Measurements from ENCODE around the gene HPS4.
"Not testable (repeated sequence)": the region's sequence is repeated elsewhere in the genome, so short reads cannot be mapped to it uniquely, and the experiment has no call there.

Gene HPS4

GRCh38 chr22:26483439-26484359, at the start of gene HPS4, which contains the start of gene SRRD:
TSS of gene HPS4 (minus strand) at chr22:26483783. CDS start at chr22:26481762, 2,021 bp downstream.
TSS of gene SRRD (plus strand) at chr22:26483877. CDS start at chr22:26483891, 14 bp downstream.
- peaks cover 52% of the 10 kb centered on the region for H3K36me3 ChIP-seq (ENCODE audit: control insufficient read depth, insufficient read depth, low read length)
- H3K27ac ChIP-seq (ENCODE audit: low read depth, low read length): peak within 1 kb of the TSS; percentile 99
- H3K9me3 ChIP-seq (ENCODE audit: control insufficient read depth, insufficient read depth, low read length): no peaks in the 10 kb centered on the region
- no peaks in the 10 kb centered on the region for H3K27me3 ChIP-seq (ENCODE audit: control insufficient read depth, insufficient read depth, low read length)
- H3K4me1 ChIP-seq (ENCODE audit: control insufficient read depth, insufficient read depth, low read length): peaks cover 23% of the 10 kb centered on the region
- peak within 1 kb of the TSS; percentile 90 for H3K9ac ChIP-seq (ENCODE audit: low read depth, low read length)
- H3K4me3 ChIP-seq (ENCODE audit: low read depth, low read length): peak within 1 kb of the TSS; percentile 98

- Histone ChIP-seq H3K9ac (ENCODE audit: low read depth, low read length) (no peak overlapping the region), H3K27ac (ENCODE audit: low read depth, low read length) (no peak overlapping the region), H3K4me1 (ENCODE audit: control insufficient read depth, insufficient read depth, low read length) (no peaks in the 10 kb centered on the region), H3K36me3 (ENCODE audit: control insufficient read depth, insufficient read depth, low read length) (peaks cover 96% of the 10 kb centered on the region), H3K4me3 (ENCODE audit: low read depth, low read length) (no peak overlapping the region), H3K9me3 (ENCODE audit: control insufficient read depth, insufficient read depth, low read length) (no peaks in the 10 kb centered on the region), H3K27me3 (ENCODE audit: control insufficient read depth, insufficient read depth, low read length) (no peaks in the 10 kb centered on the region)
Measured at GRCh38 chr22:26529345-26529744, 45.8 kb upstream of the HPS4 start.

- H3K27ac ChIP-seq (ENCODE audit: low read depth, low read length); H3K27me3 ChIP-seq (ENCODE audit: control insufficient read depth, insufficient read depth, low read length); H3K4me1 ChIP-seq (ENCODE audit: control insufficient read depth, insufficient read depth, low read length); H3K9ac ChIP-seq (ENCODE audit: low read depth, low read length); H3K9me3 ChIP-seq (ENCODE audit: control insufficient read depth, insufficient read depth, low read length); H3K4me3 ChIP-seq (ENCODE audit: low read depth, low read length): not testable (repeated sequence)
- H3K36me3 ChIP-seq (ENCODE audit: control insufficient read depth, insufficient read depth, low read length): peaks cover 95% of the 10 kb centered on the region
Measured at GRCh38 chr22:26528518-26528917, 44.9 kb upstream of the HPS4 start.

- Histone ChIP-seq H3K9me3 (ENCODE audit: control insufficient read depth, insufficient read depth, low read length) (no peaks in the 10 kb centered on the region), H3K4me1 (ENCODE audit: control insufficient read depth, insufficient read depth, low read length) (no peaks in the 10 kb centered on the region), H3K36me3 (ENCODE audit: control insufficient read depth, insufficient read depth, low read length) (peaks cover 88% of the 10 kb centered on the region), H3K9ac (ENCODE audit: low read depth, low read length) (no peak overlapping the region), H3K27ac (ENCODE audit: low read depth, low read length) (no peak overlapping the region), H3K27me3 (ENCODE audit: control insufficient read depth, insufficient read depth, low read length) (no peaks in the 10 kb centered on the region), H3K4me3 (ENCODE audit: low read depth, low read length) (no peak overlapping the region)
Measured at GRCh38 chr22:26527574-26528465, 44.2 kb upstream of the HPS4 start.

- H3K9me3 ChIP-seq (ENCODE audit: control insufficient read depth, insufficient read depth, low read length): no peaks in the 10 kb centered on the region
- no peaks in the 10 kb centered on the region for H3K4me1 ChIP-seq (ENCODE audit: control insufficient read depth, insufficient read depth, low read length)
- no peak overlapping the region for H3K9ac ChIP-seq (ENCODE audit: low read depth, low read length)
- no peak overlapping the region for H3K4me3 ChIP-seq (ENCODE audit: low read depth, low read length)
- H3K27ac ChIP-seq (ENCODE audit: low read depth, low read length): no peak overlapping the region
- peaks cover 82% of the 10 kb centered on the region for H3K36me3 ChIP-seq (ENCODE audit: control insufficient read depth, insufficient read depth, low read length)
- no peaks in the 10 kb centered on the region for H3K27me3 ChIP-seq (ENCODE audit: control insufficient read depth, insufficient read depth, low read length)
Measured at GRCh38 chr22:26527167-26527566, 43.6 kb upstream of the HPS4 start.

- H3K27ac ChIP-seq (ENCODE audit: low read depth, low read length): no peak overlapping the region
- no peaks in the 10 kb centered on the region for H3K4me1 ChIP-seq (ENCODE audit: control insufficient read depth, insufficient read depth, low read length)
- H3K36me3 ChIP-seq (ENCODE audit: control insufficient read depth, insufficient read depth, low read length): peaks cover 70% of the 10 kb centered on the region
- H3K9ac ChIP-seq (ENCODE audit: low read depth, low read length): no peak overlapping the region
- no peak overlapping the region for H3K4me3 ChIP-seq (ENCODE audit: low read depth, low read length)
- H3K27me3 ChIP-seq (ENCODE audit: control insufficient read depth, insufficient read depth, low read length): no peaks in the 10 kb centered on the region
- no peaks in the 10 kb centered on the region for H3K9me3 ChIP-seq (ENCODE audit: control insufficient read depth, insufficient read depth, low read length)
Measured at GRCh38 chr22:26525946-26526564, 42.5 kb upstream of the HPS4 start.

- Histone ChIP-seq H3K9me3 (ENCODE audit: control insufficient read depth, insufficient read depth, low read length) (no peaks in the 10 kb centered on the region), H3K4me3 (ENCODE audit: low read depth, low read length) (no peak overlapping the region), H3K4me1 (ENCODE audit: control insufficient read depth, insufficient read depth, low read length) (no peaks in the 10 kb centered on the region), H3K36me3 (ENCODE audit: control insufficient read depth, insufficient read depth, low read length) (peaks cover 59% of the 10 kb centered on the region), H3K9ac (ENCODE audit: low read depth, low read length) (no peak overlapping the region), H3K27me3 (ENCODE audit: control insufficient read depth, insufficient read depth, low read length) (no peaks in the 10 kb centered on the region), H3K27ac (ENCODE audit: low read depth, low read length) (no peak overlapping the region)
Measured at GRCh38 chr22:26524870-26525269, 41.3 kb upstream of the HPS4 start.

- Histone ChIP-seq H3K27ac (ENCODE audit: low read depth, low read length) (no peak overlapping the region), H3K9me3 (ENCODE audit: control insufficient read depth, insufficient read depth, low read length) (no peaks in the 10 kb centered on the region), H3K9ac (ENCODE audit: low read depth, low read length) (no peak overlapping the region), H3K27me3 (ENCODE audit: control insufficient read depth, insufficient read depth, low read length) (no peaks in the 10 kb centered on the region), H3K4me1 (ENCODE audit: control insufficient read depth, insufficient read depth, low read length) (no peaks in the 10 kb centered on the region), H3K36me3 (ENCODE audit: control insufficient read depth, insufficient read depth, low read length) (peaks cover 39% of the 10 kb centered on the region), H3K4me3 (ENCODE audit: low read depth, low read length) (no peak overlapping the region)
Measured at GRCh38 chr22:26522592-26522991, 39.0 kb upstream of the HPS4 start.

GRCh38 chr22:26522012-26522411, 38.4 kb upstream of the HPS4 start:
- peaks cover 33% of the 10 kb centered on the region for H3K36me3 ChIP-seq (ENCODE audit: control insufficient read depth, insufficient read depth, low read length)
- no peak overlapping the region for H3K9ac ChIP-seq (ENCODE audit: low read depth, low read length)
- no peak overlapping the region for H3K27ac ChIP-seq (ENCODE audit: low read depth, low read length)
- H3K27me3 ChIP-seq (ENCODE audit: control insufficient read depth, insufficient read depth, low read length): no peaks in the 10 kb centered on the region
- no peaks in the 10 kb centered on the region for H3K9me3 ChIP-seq (ENCODE audit: control insufficient read depth, insufficient read depth, low read length)
- no peaks in the 10 kb centered on the region for H3K4me1 ChIP-seq (ENCODE audit: control insufficient read depth, insufficient read depth, low read length)
- H3K4me3 ChIP-seq (ENCODE audit: low read depth, low read length): no peak overlapping the region

- Histone ChIP-seq H3K9me3 (ENCODE audit: control insufficient read depth, insufficient read depth, low read length) (no peaks in the 10 kb centered on the region), H3K36me3 (ENCODE audit: control insufficient read depth, insufficient read depth, low read length) (no peaks in the 10 kb centered on the region), H3K4me3 (ENCODE audit: low read depth, low read length) (no peak overlapping the region), H3K4me1 (ENCODE audit: control insufficient read depth, insufficient read depth, low read length) (no peaks in the 10 kb centered on the region), H3K27ac (ENCODE audit: low read depth, low read length) (no peak overlapping the region), H3K9ac (ENCODE audit: low read depth, low read length) (no peak overlapping the region), H3K27me3 (ENCODE audit: control insufficient read depth, insufficient read depth, low read length) (no peaks in the 10 kb centered on the region)
Measured at GRCh38 chr22:26517429-26517828, 33.8 kb upstream of the HPS4 start.
